DND-41 (cell line): ENCODE results near the gene RPL6.

Experiments
- CTCF ChIP-seq: IDR thresholded peaks from 2 replicates; pipeline ENCODE4 v1.5.1; 2012; ENCODE audit warnings: borderline replicate concordance, low read length, moderate library complexity, mild to moderate bottlenecking; ENCODE audit not compliant: poor library complexity, severe bottlenecking; ENCODE audit errors: extremely low read depth
- EZH2 ChIP-seq: IDR thresholded peaks from 3 replicates; pipeline ENCODE4 v1.6.1; 2012; ENCODE audit warnings: borderline replicate concordance, low read depth, mild to moderate bottlenecking, moderate library complexity, low read length, inconsistent platforms; ENCODE audit not compliant: severe bottlenecking

- no peak for TF ChIP-seq CTCF
- no peak for TF ChIP-seq EZH2
Observed at GRCh38 chr12:112361271-112361670, 48.1 kb downstream of the RPL6 start.
